K562 (cell line): ENCODE measurements around the gene ETV3L. TPM values are rescaled to one million over a fixed set of nuclear protein-coding genes. Genes with fewer than 3 reads are reported as not detected.

Experiments
- BRF2 ChIP-seq: IDR thresholded peaks from 3 replicates; pipeline ENCODE4 v1.6.1; 2011; ENCODE audit warnings: borderline replicate concordance, mild to moderate bottlenecking; ENCODE audit not compliant: insufficient read length, insufficient read depth
- CREB3L1 ChIP-seq: fragments of 450-650 bp; IDR thresholded peaks from 2 replicates; pipeline ENCODE4 v1.6.1; 2014; ENCODE audit warnings: low read depth, mild to moderate bottlenecking, moderate library complexity, borderline replicate concordance
- JUN ChIP-seq, 2 experiments: sonication (generic) in 1 of 2; formaldehyde crosslinking in 1 of 2; IDR thresholded peaks; 2 replicates each; pipeline versions ENCODE4 v1.6.1 to v1.8.0; 2012 to 2022; ENCODE audit warnings: borderline replicate concordance in 2 of 2, mild to moderate bottlenecking in 2 of 2, improper control_type of control experiment in 1 of 2, low read depth in 1 of 2, low read length in 1 of 2, missing genetic modification reagents in 1 of 2
- L3MBTL2 ChIP-seq: fragments of 450-650 bp; IDR thresholded peaks from 2 replicates; pipeline ENCODE4 v1.6.1; 2016; ENCODE audit warnings: mild to moderate bottlenecking, moderate library complexity
- NCOA1 ChIP-seq: fragments of 450-650 bp; IDR thresholded peaks from 2 replicates; pipeline ENCODE4 v1.6.1; 2016; ENCODE audit warnings: low read depth
- SMAD2 ChIP-seq: fragments of 150-350 bp; IDR thresholded peaks from 2 replicates; pipeline ENCODE4 v1.6.1; 2014; ENCODE audit warnings: low read depth, mild to moderate bottlenecking, low read length
- TAF7 ChIP-seq: fragments of 450-650 bp; IDR thresholded peaks from 2 replicates; pipeline ENCODE4 v1.6.1; 2016; ENCODE audit warnings: missing genetic modification characterization, missing compliant biosample characterization
- TFAP4 ChIP-seq: sonication (generic); formaldehyde crosslinking; IDR thresholded peaks from 2 replicates; pipeline ENCODE4 v1.8.0; 2022; ENCODE audit warnings: missing genetic modification reagents, mild to moderate bottlenecking, moderate library complexity, borderline replicate concordance
- ZC3H8 ChIP-seq: fragments of 450-650 bp; IDR thresholded peaks from 2 replicates; pipeline ENCODE4 v1.6.1; 2017
- ZNF699 ChIP-seq: fragments of 250-450 bp; sonication (Bioruptor Pico); IDR thresholded peaks from 2 replicates; pipeline ENCODE4 v1.8.0; 2021; ENCODE audit warnings: mild to moderate bottlenecking, moderate library complexity; ENCODE audit not compliant: insufficient replicate concordance
- polyA plus RNA-seq, 8 experiments: library from polyadenylated mRNA; depleted of rRNA in 4 of 8; stranded (reverse) in 5 of 8; unstranded in 3 of 8; fragments of >200 nt; fragmentation: Nextera tagmentation in 2 of 8; fragmentation: Illumina TruSeq in 1 of 8; extraction: Ambion mirVana in 2 of 8; extraction: Trizol in 1 of 8; gene quantifications; 2 replicates each; pipeline versions ENCODE4 v1.2.1 to v1.2.3, GENCODE V29; 2011 to 2014; ENCODE audit warnings: inconsistent platforms in 1 of 8, missing spikeins in 1 of 8
- total RNA-seq, 7 experiments: library from RNA; depleted of rRNA in 6 of 7; stranded (reverse); fragments of >200 nt in 6 of 7; fragmentation: Illumina TruSeq in 2 of 7; extraction: Trizol in 2 of 7; gene quantifications; 2 replicates each; pipeline versions ENCODE4 v1.2.1 to v1.2.3, GENCODE V29; 2011 to 2021; ENCODE audit warnings: low replicate concordance in 1 of 7

ETV3L gene
- total and polyA plus RNA-seq, 9 of the 15 experiments (the other 6 are each of a cell fraction or from before 2014, with no cell fraction given) = not detected

- TF ChIP-seq TFAP4 (CRISPR knock-in tag) (peak; percentile 62; the same call in 1 of the 2 replicates), NCOA1 (no peak), JUN (IDR thresholded peaks at IDR 0.05; ENCODE audit: borderline replicate concordance, low read depth, low read length) (no peak), JUN (CRISPR knock-in tag; IDR thresholded peaks at IDR 0.05; ENCODE audit: borderline replicate concordance) (no peak), ZNF699 (CRISPR knock-in tag) (no peak), ZC3H8 (no peak), TAF7 (0 out of 2 replicates have a peak, but pooled peaks have one; percentile 27), BRF2 (no peak), SMAD2 (no peak), CREB3L1 (peak; percentile 54), L3MBTL2 (no peak)
- TF ChIP-seq, all 486 proteins: peak for 10
Observed at GRCh38 chr1:157105988-157106812, 6.6 kb upstream of the ETV3L start (continued).
